Tibial nerve (tissue), 4 donors: Measurements from ENCODE around the gene APRT. TPM values are rescaled to one million over a fixed set of nuclear protein-coding genes. Genes with fewer than 3 reads are reported as not detected.
"Not testable (repeated sequence)": the region's sequence is repeated elsewhere in the genome, so short reads cannot be mapped to it uniquely, and the experiment has no call there.

Source experiments
- DNase-seq, 2 donors: peaks; one replicate each; pipeline ENCODE4 v3.0.0-alpha.2; 2019; ENCODE audit warnings: low spot score in 2 of 2
- H3K27ac ChIP-seq, 4 donors: fragments of 200-600 bp; sonication (generic) in 3 of 4; one replicate each; pipeline ENCODE4 v1.5.1; 2017 to 2019; ENCODE audit warnings: mild to moderate bottlenecking in 1 of 4
- H3K27me3 ChIP-seq, 2 donors: fragments of 200-600 bp; sonication (generic) in 1 of 2; one replicate each; pipeline versions ENCODE4 v1.5.1 to v1.6.0; 2017 to 2019
- H3K36me3 ChIP-seq, 3 donors: fragments of 200-600 bp; sonication (generic); one replicate each; pipeline ENCODE4 v1.5.1; 2018 to 2019
- H3K4me1 ChIP-seq, 4 donors: fragments of 200-600 bp; sonication (generic) in 3 of 4; one replicate each; pipeline ENCODE4 v1.5.1; 2017 to 2019
- H3K4me3 ChIP-seq, 4 donors: fragments of 200-600 bp; sonication (generic) in 3 of 4; one replicate each; pipeline ENCODE4 v1.5.1; 2017 to 2019; ENCODE audit warnings: mild to moderate bottlenecking in 1 of 4, moderate library complexity in 1 of 4
- H3K9me3 ChIP-seq, 4 donors: fragments of 200-600 bp; sonication (generic) in 3 of 4; one replicate each; pipeline ENCODE4 v1.5.1; 2017 to 2019
- CTCF ChIP-seq, 5 experiments: fragments of 200-600 bp in 3 of 5; fragments of 450-650 bp in 2 of 5; sonication (generic) in 3 of 5; IDR thresholded peaks; one replicate each; pipeline ENCODE4 v1.5.1; 2016 to 2019; ENCODE audit warnings: antibody characterized with exemption in 5 of 5, mild to moderate bottlenecking in 3 of 5, moderate library complexity in 2 of 5
- EP300 ChIP-seq, 2 donors: sonication (generic); formaldehyde crosslinking; IDR thresholded peaks; one replicate each; pipeline ENCODE4 v1.6.1; 2017; ENCODE audit warnings: antibody characterized with exemption in 2 of 2, mild to moderate bottlenecking in 1 of 2
- POLR2A ChIP-seq, 2 donors: fragments of 450-650 bp; IDR thresholded peaks; one replicate each; pipeline ENCODE4 v1.6.1; 2017; ENCODE audit warnings: antibody characterized with exemption in 2 of 2, mild to moderate bottlenecking in 2 of 2, moderate library complexity in 2 of 2
- WGBS, 2 donors: methylation state at CpG; one replicate each; pipeline ENCODE4 v1.1.5; 2018; 5-methylcytosine and 5-hydroxymethylcytosine counted together
- total RNA-seq, 4 donors: library from RNA; depleted of rRNA; stranded (reverse); fragments of >200 nt; gene quantifications; one replicate each; pipeline ENCODE4 v1.1.0, GENCODE V29; 2016

Gene APRT
- total RNA-seq, 4 donors from 2014 or later: 83.4 to 157 (median 106) TPM

- H3K27ac ChIP-seq: peak overlapping the region in 1 of 4 donors; percentile 81
- H3K4me3 ChIP-seq: no peak overlapping the region
- TF ChIP-seq EP300 (IDR thresholded peaks at IDR 0.05): no peak
- TF ChIP-seq POLR2A (IDR thresholded peaks at IDR 0.05): no peak
- H3K36me3 ChIP-seq: no peaks in the 10 kb centered on the region
- H3K4me1 ChIP-seq: peaks cover 0 to 94% (median 54%) of the 10 kb centered on the region in 4 donors
- no peaks in the 10 kb centered on the region for H3K27me3 ChIP-seq
- DNase-seq: no peak
- H3K9me3 ChIP-seq: no peaks in the 10 kb centered on the region
- WGBS, 2 donors: 90 to 91% methylated on average over 32 of the region's 32 CpGs
Observed at GRCh38 chr16:88774544-88775393, 37.0 kb downstream of the APRT start.

- no peak for TF ChIP-seq EP300 (IDR thresholded peaks at IDR 0.05)
- no peak for TF ChIP-seq POLR2A (IDR thresholded peaks at IDR 0.05)
- no peak for TF ChIP-seq CTCF (IDR thresholded peaks at IDR 0.05)
- WGBS, 2 donors: 37 to 49% methylated on average over 10 to 11 of the region's 12 CpGs
- H3K4me1 ChIP-seq: peaks cover 0 to 94% (median 53%) of the 10 kb centered on the region in 4 donors
- H3K27ac ChIP-seq: peak overlapping the region in 2 of 4 donors; percentile 81 to 83
- no peaks in the 10 kb centered on the region for H3K36me3 ChIP-seq
- DNase-seq: no peak
- no peak overlapping the region for H3K4me3 ChIP-seq
- H3K27me3 ChIP-seq: no peaks in the 10 kb centered on the region
- no peaks in the 10 kb centered on the region for H3K9me3 ChIP-seq
Observed at GRCh38 chr16:88773812-88774291, 37.9 kb downstream of the APRT start.

- WGBS, 2 donors: 26 to 37% methylated on average over 15 to 27 of the region's 29 CpGs
- Histone ChIP-seq H3K9me3 (no peaks in the 10 kb centered on the region), H3K27me3 (no peaks in the 10 kb centered on the region), H3K27ac (peak overlapping the region in 2 of 4 donors; percentile 81 to 83), H3K4me1 (peaks cover 0 to 94% (median 57%) of the 10 kb centered on the region in 4 donors), H3K36me3 (no peaks in the 10 kb centered on the region), H3K4me3 (no peak overlapping the region)
- DNase-seq: no peak
- TF ChIP-seq POLR2A (IDR thresholded peaks at IDR 0.05) (no peak), CTCF (IDR thresholded peaks at IDR 0.05) (no peak), EP300 (IDR thresholded peaks at IDR 0.05) (peak in 1 of 2 donors; percentile 33)
Observed at GRCh38 chr16:88772871-88773811, 38.6 kb downstream of the APRT start.

- H3K27ac ChIP-seq, H3K36me3 ChIP-seq, H3K27me3 ChIP-seq, DNase-seq, H3K4me3 ChIP-seq, H3K9me3 ChIP-seq: not testable (repeated sequence)
- WGBS, 2 donors: 95 to 96% methylated on average over 5 to 11 of the region's 23 CpGs
- H3K4me1 ChIP-seq: peaks cover 0 to 94% (median 69%) of the 10 kb centered on the region in 4 donors
Observed at GRCh38 chr16:88771781-88772180, 39.9 kb downstream of the APRT start.

- H3K4me1 ChIP-seq: peaks cover 0 to 94% (median 67%) of the 10 kb centered on the region in 4 donors
- 65 to 78% methylated on average over 8 to 13 of the region's 19 CpGs for WGBS, 2 donors
- no peak for TF ChIP-seq CTCF (IDR thresholded peaks at IDR 0.05)
- no peak for TF ChIP-seq EP300 (IDR thresholded peaks at IDR 0.05)
- TF ChIP-seq POLR2A (IDR thresholded peaks at IDR 0.05): no peak
- H3K9me3 ChIP-seq: no peaks in the 10 kb centered on the region
- H3K4me3 ChIP-seq: no peak overlapping the region
- no peak for DNase-seq
- H3K27me3 ChIP-seq: no peaks in the 10 kb centered on the region
- H3K27ac ChIP-seq: peak overlapping the region in 3 of 4 donors; percentile 31 to 59 (median 32)
- H3K36me3 ChIP-seq: peaks cover 0 to under 1% (median 0%) of the 10 kb centered on the region in 3 donors
Observed at GRCh38 chr16:88771294-88771772, 40.4 kb downstream of the APRT start.
